Endodermal cell (in vitro differentiated cells): ENCODE data around the gene PPP1R14C. TPM values are rescaled to one million over a fixed set of nuclear protein-coding genes. Genes with fewer than 3 reads are reported as not detected.

Experiments
- DNase-seq: peaks from one replicate; pipeline ENCODE4 v3.0.0-alpha.2; 2017
- H3K27ac ChIP-seq: 2 replicates; pipeline ENCODE4 v1.5.1; 2013; ENCODE audit warnings: mild to moderate bottlenecking, low read depth, low read length, moderate library complexity
- H3K27me3 ChIP-seq: 2 replicates; pipeline ENCODE4 v1.6.1; 2013; ENCODE audit warnings: mild to moderate bottlenecking, low read length, moderate library complexity; ENCODE audit not compliant: insufficient read depth, control insufficient read depth, poor library complexity, severe bottlenecking
- H3K36me3 ChIP-seq: 2 replicates; pipeline ENCODE4 v1.7.0; 2013; ENCODE audit warnings: mild to moderate bottlenecking, low read length, moderate library complexity; ENCODE audit not compliant: control insufficient read depth, insufficient read depth
- H3K4me1 ChIP-seq: one replicate; pipeline ENCODE4 v1.7.0; 2013; ENCODE audit warnings: low read length; ENCODE audit not compliant: control insufficient read depth, insufficient read depth
- H3K4me3 ChIP-seq: 2 replicates; pipeline ENCODE4 v1.5.1; 2013; ENCODE audit warnings: mild to moderate bottlenecking, low read length, moderate library complexity
- H3K9ac ChIP-seq: 2 replicates; pipeline ENCODE4 v1.6.1; 2013; ENCODE audit warnings: mild to moderate bottlenecking, low read length, moderate library complexity; ENCODE audit not compliant: poor library complexity, severe bottlenecking; ENCODE audit errors: extremely low read depth
- H3K9me3 ChIP-seq: 2 replicates; pipeline ENCODE4 v1.6.1; 2013; ENCODE audit warnings: mild to moderate bottlenecking, low read length, moderate library complexity; ENCODE audit not compliant: control insufficient read depth
- H3K27ac Mint-ChIP-seq: 2 replicates; pipeline ENCODE4 v1.8.0; 2020; ENCODE audit warnings: mixed read lengths
- H3K27me3 Mint-ChIP-seq: 2 replicates; pipeline ENCODE4 v1.8.0; 2021; ENCODE audit warnings: mild to moderate bottlenecking, mixed read lengths; ENCODE audit not compliant: insufficient read depth
- H3K36me3 Mint-ChIP-seq: 2 replicates; pipeline ENCODE4 v1.8.0; 2020; ENCODE audit warnings: low read depth, mixed read lengths
- H3K4me1 Mint-ChIP-seq: 2 replicates; pipeline ENCODE4 v1.8.0; 2020; ENCODE audit warnings: mixed read lengths
- H3K4me3 Mint-ChIP-seq: 2 replicates; pipeline ENCODE4 v1.8.0; 2020; ENCODE audit warnings: mild to moderate bottlenecking, moderate library complexity, mixed read lengths
- H3K9me3 Mint-ChIP-seq: 2 replicates; pipeline ENCODE4 v1.8.0; 2020; ENCODE audit warnings: mild to moderate bottlenecking, mixed read lengths
- CTCF ChIP-seq: fragments of 200-600 bp; sonication (generic); conservative IDR thresholded peaks from 2 replicates; pipeline ENCODE4 v1.5.0; 2021; ENCODE audit warnings: antibody characterized with exemption, mild to moderate bottlenecking
- WGBS, 2 experiments: methylation state at CpG; one replicate each; pipeline versions ENCODE4 v1.1.5 to v1.1.7; 2013; ENCODE audit warnings: missing lambda C conversion rate in 2 of 2, mixed read lengths in 1 of 2; ENCODE audit not compliant: insufficient coverage in 1 of 2, insufficient read length in 1 of 2; 5-methylcytosine and 5-hydroxymethylcytosine counted together
- total RNA-seq, 2 donors: library from RNA; stranded (reverse); fragmentation: NEBNext Ultra II Directional in 1 of 2; extraction: Animal tissue kit (Norgen Biotek cat#: 25700) in 1 of 2; gene quantifications; 2 replicates in 1 of 2; 3 replicates in 1 of 2; pipeline ENCODE4 v1.2.1, GENCODE V29; 2021

PPP1R14C gene
- total RNA-seq, 2 donors from 2014 or later, result 0.20 to 0.29 TPM

GRCh38 chr6:150139533-150139932 lies 3.3 kb upstream of the PPP1R14C start:
- Histone ChIP-seq H3K27me3 (peaks cover 47% of the 10 kb centered on the region), H3K9ac (no peak overlapping the region), H3K9me3 (no peaks in the 10 kb centered on the region), H3K4me3 (no peak overlapping the region), H3K36me3 (no peaks in the 10 kb centered on the region), H3K4me1 (no peaks in the 10 kb centered on the region), H3K27ac (no peak overlapping the region)
- Mint-ChIP-seq H3K36me3 (no peaks in the 10 kb centered on the region), H3K4me1 (peaks cover 2% of the 10 kb centered on the region), H3K9me3 (no peaks in the 10 kb centered on the region), H3K27me3 (peaks cover 49% of the 10 kb centered on the region), H3K27ac (no peak overlapping the region), H3K4me3 (no peak overlapping the region)
- no peak for DNase-seq
- TF ChIP-seq CTCF, result no peak
- WGBS, 2 experiments, result 97% methylated on average over 3 of the region's 3 CpGs; no CpG with 5 or more reads in 1 of the 2 experiments

GRCh38 chr6:150140236-150140969 lies 2.4 kb upstream of the PPP1R14C start:
- Mint-ChIP-seq H3K4me3 (no peak overlapping the region), H3K4me1 (peaks cover 2% of the 10 kb centered on the region), H3K36me3 (no peaks in the 10 kb centered on the region), H3K9me3 (no peaks in the 10 kb centered on the region), H3K27ac (no peak overlapping the region), H3K27me3 (peaks cover 57% of the 10 kb centered on the region)
- DNase-seq, result no peak
- H3K4me3 ChIP-seq, result no peak overlapping the region
- no peaks in the 10 kb centered on the region for H3K36me3 ChIP-seq
- no peaks in the 10 kb centered on the region for H3K4me1 ChIP-seq
- no peaks in the 10 kb centered on the region for H3K9me3 ChIP-seq
- TF ChIP-seq CTCF, result no peak
- peaks cover 55% of the 10 kb centered on the region for H3K27me3 ChIP-seq
- 88 to 92% methylated on average over 5 to 6 of the region's 6 CpGs for WGBS, 2 experiments
- no peak overlapping the region for H3K9ac ChIP-seq
- no peak overlapping the region for H3K27ac ChIP-seq

GRCh38 chr6:150142097-150142669 lies 661 bp upstream of the PPP1R14C start:
- no peak overlapping the region for H3K27ac Mint-ChIP-seq
- Histone ChIP-seq H3K27me3 (peaks cover 73% of the 10 kb centered on the region), H3K9ac (no peak overlapping the region), H3K27ac (peak overlapping the region; percentile 4), H3K9me3 (no peaks in the 10 kb centered on the region), H3K4me1 (no peaks in the 10 kb centered on the region), H3K36me3 (no peaks in the 10 kb centered on the region), H3K4me3 (peak overlapping the region; percentile 45)
- WGBS, 2 experiments, result 23 to 32% methylated on average over 14 to 25 of the region's 25 CpGs
- H3K27me3 Mint-ChIP-seq, result peaks cover 72% of the 10 kb centered on the region
- no peaks in the 10 kb centered on the region for H3K9me3 Mint-ChIP-seq
- H3K36me3 Mint-ChIP-seq, result no peaks in the 10 kb centered on the region
- DNase-seq, result no peak
- H3K4me3 Mint-ChIP-seq, result peak overlapping the region; percentile 48
- no peak for TF ChIP-seq CTCF
- peaks cover 2% of the 10 kb centered on the region for H3K4me1 Mint-ChIP-seq
